Mesothelial cell of epicardium (in vitro differentiated cells): ENCODE data around the gene SNAPIN. TPM values are rescaled to one million over a fixed set of nuclear protein-coding genes. Genes with fewer than 3 reads are reported as not detected.

Experiments
- DNase-seq, 2 experiments: peaks; one replicate each; pipeline ENCODE4 v3.0.0; 2021; ENCODE audit warnings: low spot score in 2 of 2; ENCODE audit not compliant: unreplicated experiment in 2 of 2
- H3K27ac Mint-ChIP-seq: 2 replicates; pipeline ENCODE4 v1.8.0; 2021; ENCODE audit warnings: mixed read lengths
- H3K27me3 Mint-ChIP-seq: 2 replicates; pipeline ENCODE4 v1.8.0; 2021; ENCODE audit warnings: low read depth, mixed read lengths
- H3K36me3 Mint-ChIP-seq: 2 replicates; pipeline ENCODE4 v1.8.0; 2021; ENCODE audit warnings: mixed read lengths
- H3K4me1 Mint-ChIP-seq: 2 replicates; pipeline ENCODE4 v1.8.0; 2021; ENCODE audit warnings: mixed read lengths
- H3K4me3 Mint-ChIP-seq: 2 replicates; pipeline ENCODE4 v1.8.0; 2021; ENCODE audit warnings: mild to moderate bottlenecking, moderate library complexity, mixed read lengths
- H3K9me3 Mint-ChIP-seq: 2 replicates; pipeline ENCODE4 v1.8.0; 2021; ENCODE audit warnings: mixed read lengths
- CTCF ChIP-seq: fragments of 200-600 bp; sonication (generic); IDR thresholded peaks from one replicate; pipeline ENCODE4 v1.5.0; 2021; ENCODE audit warnings: antibody characterized with exemption; ENCODE audit not compliant: unreplicated experiment
- total RNA-seq: library from RNA; stranded (reverse); gene quantifications from 3 replicates; pipeline ENCODE4 v1.2.1, GENCODE V29; 2021

Gene SNAPIN
- total RNA-seq, 1 donor from 2014 or later: 34.6 TPM

GRCh38 chr1:153619171-153619570 lies 39.3 kb upstream of the SNAPIN start:
- Mint-ChIP-seq H3K4me3 (no peak overlapping the region), H3K27ac (no peak overlapping the region), H3K27me3 (no peaks in the 10 kb centered on the region), H3K9me3 (no peaks in the 10 kb centered on the region), H3K36me3 (peaks cover 32% of the 10 kb centered on the region), H3K4me1 (peaks cover 25% of the 10 kb centered on the region)
- no peak for TF ChIP-seq CTCF
- DNase-seq: no peak

- Mint-ChIP-seq H3K27me3 (no peaks in the 10 kb centered on the region), H3K4me3 (no peak overlapping the region), H3K4me1 (peaks cover 39% of the 10 kb centered on the region), H3K36me3 (peaks cover 33% of the 10 kb centered on the region), H3K9me3 (no peaks in the 10 kb centered on the region), H3K27ac (no peak overlapping the region)
- no peak for TF ChIP-seq CTCF
- DNase-seq: no peak
Observed at GRCh38 chr1:153623101-153623500, 35.4 kb upstream of the SNAPIN start.

GRCh38 chr1:153624965-153625611 lies 33.4 kb upstream of the SNAPIN start:
- DNase-seq: no peak
- Mint-ChIP-seq H3K27ac (peak overlapping the region; percentile 21), H3K9me3 (no peaks in the 10 kb centered on the region), H3K4me1 (peaks cover 43% of the 10 kb centered on the region), H3K27me3 (no peaks in the 10 kb centered on the region), H3K4me3 (peak overlapping the region; percentile 80), H3K36me3 (peaks cover 22% of the 10 kb centered on the region)
- no peak for TF ChIP-seq CTCF

GRCh38 chr1:153626477-153626903 lies 32.0 kb upstream of the SNAPIN start:
- peaks cover 15% of the 10 kb centered on the region for H3K36me3 Mint-ChIP-seq
- H3K27ac Mint-ChIP-seq: peak overlapping the region; percentile 97
- peaks cover 44% of the 10 kb centered on the region for H3K4me1 Mint-ChIP-seq
- DNase-seq: no peak
- TF ChIP-seq CTCF: no peak
- H3K9me3 Mint-ChIP-seq: no peaks in the 10 kb centered on the region
- no peaks in the 10 kb centered on the region for H3K27me3 Mint-ChIP-seq
- peak overlapping the region; percentile 80 for H3K4me3 Mint-ChIP-seq

GRCh38 chr1:153626904-153627714 lies 31.4 kb upstream of the SNAPIN start, which contains the start of gene S100A13:
S100A13 (minus strand) TSS chr1:153627505; CDS start chr1:153626472, 1,033 bp downstream.
- Mint-ChIP-seq H3K4me1 (peaks cover 44% of the 10 kb centered on the region), H3K36me3 (peaks cover 16% of the 10 kb centered on the region), H3K4me3 (peak within 1 kb of the TSS; percentile 80), H3K9me3 (no peaks in the 10 kb centered on the region), H3K27ac (peak within 1 kb of the TSS; percentile 97), H3K27me3 (no peaks in the 10 kb centered on the region)
- peak; percentile 60 to 81 for DNase-seq
- TF ChIP-seq CTCF: peak; percentile 62
